Nucleus accumbens (tissue), 56 donors: Measurements from ENCODE around the gene TPGS1.

ENCODE experiments used
- DNase-seq, 56 donors: peaks; one replicate each; lab custom pipeline; 2025; lab: John Stamatoyannopoulos, UW

The TPGS1 gene

DNA sequence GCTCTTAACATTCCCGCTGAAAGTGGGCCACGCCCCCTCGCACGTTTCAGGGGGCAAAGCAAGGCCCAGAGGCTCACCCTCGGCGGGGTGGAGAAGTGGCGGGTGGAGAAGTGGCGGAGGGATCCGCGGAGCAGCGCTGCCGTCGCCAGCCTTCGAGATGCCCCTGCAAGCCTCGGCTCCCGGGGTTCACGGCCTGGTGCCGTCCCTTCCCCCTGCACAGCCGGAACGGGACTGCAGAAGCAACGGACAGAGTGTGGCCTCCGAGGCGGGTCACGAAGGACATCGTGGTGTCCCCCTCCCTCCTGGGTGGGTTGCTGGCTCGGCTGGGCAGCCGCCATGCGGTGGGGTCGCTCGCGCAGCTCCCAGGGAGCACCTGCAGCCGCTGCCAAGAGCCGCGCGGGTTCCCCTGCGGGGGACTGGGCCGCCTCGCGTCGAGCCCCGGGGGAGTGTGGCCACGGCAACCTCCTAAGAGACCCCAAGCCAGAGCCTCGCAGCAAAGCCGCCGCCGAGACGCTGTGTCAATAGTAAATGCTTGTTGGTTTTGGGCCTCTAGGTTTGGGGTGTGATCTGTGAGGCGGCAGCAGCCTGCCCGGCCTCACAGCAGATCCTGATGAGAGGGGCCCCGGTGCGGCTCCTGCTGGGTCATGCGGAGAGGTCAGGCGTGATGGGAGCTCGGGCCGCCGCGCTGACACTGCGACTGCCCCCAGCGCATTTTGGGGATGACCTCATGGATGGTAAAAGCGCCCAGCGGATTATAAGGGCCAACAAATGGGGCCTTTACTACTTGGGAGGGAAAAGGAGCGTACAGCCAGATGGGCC is 5.5 kb downstream of the TPGS1 start:
- DNase-seq = no peak

GRCh38 chr19:513368-514165 is 6.3 kb downstream of the TPGS1 start:
- no peak for DNase-seq

DNA sequence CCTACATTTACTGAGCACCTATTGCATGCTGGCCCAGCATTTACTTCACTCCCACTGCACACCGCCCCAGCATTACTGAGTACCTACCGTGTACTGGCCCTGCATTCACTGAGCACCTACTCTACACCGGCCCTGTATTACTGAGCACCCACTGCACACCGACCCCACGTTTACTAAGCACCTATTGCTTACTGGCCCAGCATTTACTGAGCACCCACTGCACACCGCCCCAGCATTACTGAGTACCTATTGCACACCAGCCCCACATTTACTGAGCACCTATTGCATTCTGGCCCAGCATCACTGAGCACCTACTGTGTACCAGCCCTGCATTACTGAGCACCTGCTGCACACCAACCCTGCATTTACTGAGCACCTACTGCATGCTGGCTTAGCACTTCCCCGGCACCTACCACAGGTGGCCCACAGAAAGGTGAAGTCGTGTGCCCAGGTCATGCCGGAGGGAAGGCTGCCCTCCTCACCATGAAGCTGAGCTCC is 6.9 kb downstream of the TPGS1 start:
- no peak for DNase-seq

GRCh38 chr19:517721-518597 is 10.7 kb downstream of the TPGS1 start:
- no peak for DNase-seq

- no peak for DNase-seq
Measured at GRCh38 chr19:518598-519231, 11.4 kb downstream of the TPGS1 start.

DNA sequence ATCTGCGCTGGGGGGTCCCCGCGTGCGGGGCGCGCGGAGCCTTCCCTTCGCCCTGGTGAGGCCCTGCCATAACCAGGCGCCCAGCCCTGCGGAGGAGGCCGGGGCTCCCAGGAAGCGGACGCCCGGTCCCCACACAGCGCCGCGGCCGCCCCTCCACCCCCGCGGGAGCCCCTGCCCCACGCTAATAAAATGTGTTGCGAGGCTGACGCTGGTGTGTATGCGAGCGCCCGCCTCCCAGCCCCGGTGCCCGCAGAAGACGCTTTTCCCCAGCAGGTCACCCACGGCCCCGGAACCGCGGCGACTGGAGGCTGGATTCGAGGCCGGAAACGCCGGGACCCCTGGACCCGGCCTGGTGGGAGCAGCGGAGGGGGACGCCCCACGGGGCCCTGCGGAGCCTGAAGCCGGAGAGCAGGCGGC is 12.2 kb downstream of the TPGS1 start:
- DNase-seq = no peak

- no peak for DNase-seq
Measured at GRCh38 chr19:522726-523125, 15.4 kb downstream of the TPGS1 start.

DNA sequence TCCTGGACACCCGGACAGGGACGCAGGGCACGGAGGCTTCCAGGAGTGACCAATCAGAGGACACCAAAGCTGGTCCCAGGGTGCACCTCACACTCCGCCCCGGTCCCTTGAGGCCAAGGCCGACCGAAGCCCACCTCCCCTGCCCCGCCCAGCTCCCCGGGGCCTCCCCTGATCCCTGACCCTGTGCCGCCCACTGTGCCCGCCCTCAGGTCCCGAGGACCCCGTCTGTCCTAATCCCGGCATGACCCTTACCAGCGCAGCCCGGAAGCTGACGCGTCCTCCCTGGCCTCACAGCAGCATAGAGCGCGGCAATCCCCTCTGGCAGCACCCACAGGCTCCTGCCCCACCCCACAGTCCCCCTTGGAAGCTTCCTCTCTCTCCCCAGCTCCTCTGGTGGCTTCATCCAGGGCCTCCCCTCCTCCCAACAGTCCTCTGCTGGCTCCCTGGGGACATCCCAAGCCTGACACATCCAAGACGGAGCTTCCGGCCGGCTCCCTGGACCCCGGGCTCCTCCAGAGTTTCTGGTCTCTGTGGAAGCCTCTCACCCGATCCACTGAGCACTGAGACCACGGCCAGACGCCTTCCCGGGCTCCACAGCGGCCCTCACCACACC is 16.9 kb downstream of the TPGS1 start:
- no peak for DNase-seq

DNA sequence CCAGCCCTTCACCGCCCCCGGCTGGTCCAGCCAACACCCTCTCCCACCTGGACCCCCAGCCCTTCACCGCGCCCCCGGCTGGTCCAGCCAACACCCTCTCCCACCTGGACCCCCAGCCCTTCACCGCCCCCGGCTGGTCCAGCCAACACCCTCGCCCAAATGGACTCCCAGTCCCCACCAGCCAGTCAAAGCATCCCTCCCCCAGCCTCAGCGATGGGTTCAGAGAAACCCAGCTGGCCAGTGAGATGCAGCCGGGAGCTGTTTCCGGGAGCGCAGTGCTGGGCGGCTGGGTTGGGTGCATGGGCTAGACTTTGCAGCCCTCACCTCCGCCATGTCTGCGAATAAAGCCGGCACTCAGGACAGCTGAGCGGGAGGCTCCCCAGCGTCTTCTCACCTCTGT is 17.7 kb downstream of the TPGS1 start:
- peak in 3 of 56 donors; percentile 7 to 45 (median 24) for DNase-seq

DNA sequence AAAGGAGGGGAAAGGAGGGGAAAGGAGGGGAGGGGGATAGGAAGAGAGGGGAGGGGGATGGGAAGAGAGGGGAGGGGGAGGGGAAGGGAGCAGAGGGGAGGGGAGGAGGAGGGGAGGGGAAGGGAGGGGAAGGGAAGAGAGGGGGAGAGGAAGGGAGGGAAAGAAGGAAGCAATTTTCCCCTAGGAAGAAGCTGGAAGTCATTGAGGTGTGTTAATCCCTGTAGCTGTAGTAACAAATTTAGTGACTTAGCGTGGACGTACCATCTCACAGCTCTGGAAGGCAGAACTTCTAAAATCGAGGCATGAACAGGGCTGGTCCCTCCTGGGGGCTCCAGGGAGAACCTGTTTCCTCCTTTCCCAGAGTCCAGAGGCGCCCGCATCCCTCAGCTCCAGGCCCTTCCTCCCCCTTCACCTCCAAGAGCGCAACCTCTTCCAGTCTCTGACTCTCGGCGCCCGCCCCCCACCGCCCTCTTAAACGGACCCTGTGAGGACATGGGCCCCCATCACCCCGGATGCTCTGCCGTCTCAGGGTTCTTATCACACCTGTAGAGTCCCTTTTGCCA is 18.6 kb downstream of the TPGS1 start:
- DNase-seq = no peak

GRCh38 chr19:530134-531008 is 23.1 kb downstream of the TPGS1 start:
- DNase-seq = no peak

- DNase-seq = peak in 51 of 56 donors; percentile 27 to 86 (median 72)
Measured at GRCh38 chr19:531009-531752, 23.9 kb downstream of the TPGS1 start.

DNA sequence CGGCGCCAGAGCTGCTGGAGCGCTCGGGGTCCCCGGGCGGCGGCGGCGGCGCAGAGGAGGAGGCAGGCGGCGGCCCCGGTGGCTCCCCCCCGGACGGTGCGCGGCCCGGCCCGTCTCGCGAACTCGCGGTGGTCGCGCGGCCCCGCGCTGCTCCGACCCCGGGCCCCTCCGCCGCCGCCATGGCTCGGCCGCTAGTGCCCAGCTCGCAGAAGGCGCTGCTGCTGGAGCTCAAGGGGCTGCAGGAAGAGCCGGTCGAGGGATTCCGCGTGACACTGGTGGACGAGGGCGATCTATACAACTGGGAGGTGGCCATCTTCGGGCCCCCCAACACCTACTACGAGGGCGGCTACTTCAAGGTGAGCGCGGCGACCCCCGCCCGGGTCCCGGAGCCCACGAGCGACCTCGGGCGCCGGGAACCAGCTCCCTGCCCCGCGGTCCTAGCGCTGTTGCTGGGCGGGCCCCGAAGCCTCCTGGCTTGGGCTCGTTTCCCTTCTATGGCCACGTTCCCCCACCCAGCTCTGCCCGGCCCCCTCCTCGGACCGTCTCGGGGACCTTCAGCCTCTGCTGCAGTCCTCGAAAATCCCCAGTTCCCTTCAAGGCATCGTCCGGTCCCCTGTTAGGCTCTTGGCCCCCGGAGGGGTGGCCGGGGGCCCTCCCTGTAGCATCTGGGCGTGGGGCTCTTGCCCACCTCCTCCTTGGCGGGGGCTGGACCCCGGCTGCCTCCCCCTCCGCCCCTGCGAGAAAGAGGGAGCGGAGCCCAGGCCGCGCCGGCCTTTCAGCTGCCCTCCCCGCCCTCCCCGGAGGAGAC is 24.7 kb downstream of the TPGS1 start, which contains the start of gene CDC34:
Gene CDC34, plus strand, starts transcription at position 8 of the 808 bp plus-strand sequence. Its CDS starts 172 bp downstream, at position 180.
- DNase-seq = peak in 7 of 56 donors; percentile 42 to 63 (median 52)

GRCh38 chr19:532561-533363 is 25.5 kb downstream of the TPGS1 start:
- peak in 55 of 56 donors; percentile 20 to 88 (median 76) for DNase-seq

DNA sequence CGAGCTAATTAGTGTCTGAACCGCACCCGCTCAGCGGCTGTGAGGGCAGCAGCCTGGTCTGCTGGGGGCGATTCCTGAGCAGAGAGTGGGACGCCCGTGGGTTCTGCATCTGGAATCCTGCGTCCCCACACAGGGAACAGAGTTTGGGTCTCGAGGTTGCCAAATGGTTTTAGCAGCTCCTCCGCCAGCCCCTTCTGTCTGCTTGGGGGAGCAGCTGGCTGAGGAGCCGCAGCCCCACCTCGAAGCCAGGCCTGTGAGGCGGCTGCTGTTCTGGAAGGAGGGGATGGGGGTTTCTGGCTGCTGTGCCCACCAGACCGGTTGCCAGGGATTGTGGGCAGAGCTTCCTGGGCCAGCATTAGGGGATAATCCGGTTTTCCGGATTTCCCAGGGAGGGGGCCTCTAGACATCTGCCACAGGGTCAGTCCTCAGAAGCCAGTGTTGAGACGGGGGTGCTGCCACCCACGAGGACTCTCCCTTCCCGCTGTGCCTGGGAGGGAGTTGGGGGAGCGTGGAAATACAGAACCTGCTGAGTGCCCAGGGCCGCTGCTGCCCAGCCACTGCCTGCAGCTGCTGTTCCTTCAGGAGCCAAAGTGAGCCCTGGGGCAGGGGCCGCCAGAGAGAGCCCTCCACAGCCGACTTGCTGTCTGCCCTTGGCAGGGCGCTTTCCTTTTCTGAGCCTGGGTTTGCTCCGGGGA is 26.2 kb downstream of the TPGS1 start:
- no peak for DNase-seq
